B cell (primary cell): Measurements from ENCODE around the gene LAMC3. TPM values are rescaled to one million over a fixed set of nuclear protein-coding genes. Genes with fewer than 3 reads are reported as not detected.

Experiments used
- ATAC-seq: fragments of 200-7000 bp; cut with Tn5 transposase; one replicate; pipeline ENCODE4 v1.10.0; 2021; ENCODE audit warnings: low read depth, mild to moderate bottlenecking, moderate number of reproducible peaks, moderate library complexity
- CTCF ChIA-PET: fragments of 350-600 bp; sonication (Branson Sonifier 250); formaldehyde crosslinking; loops from one replicate; lab custom pipeline; 2021; ENCODE audit warnings: antibody characterized with exemption, inconsistent platforms; lab: Charles Lee
- POLR2A ChIA-PET: fragments of 350-600 bp; sonication (Branson Sonifier 250); formaldehyde crosslinking; loops from one replicate; lab custom pipeline; 2021; ENCODE audit warnings: antibody characterized with exemption; lab: Charles Lee
- DNase-seq: peaks from one replicate; pipeline ENCODE4 v3.0.0; 2013
- H2AFZ ChIP-seq: 2 replicates; pipeline ENCODE4 v1.6.1; 2012; ENCODE audit warnings: mild to moderate bottlenecking, low read depth, low read length; ENCODE audit not compliant: insufficient read depth, poor library complexity, severe bottlenecking
- H3K27ac ChIP-seq, 2 donors: 1 replicate in 1 of 2; 2 replicates in 1 of 2; pipeline ENCODE4 v1.5.1; 2012 to 2013; ENCODE audit warnings: low read length in 2 of 2, mild to moderate bottlenecking in 2 of 2, moderate library complexity in 1 of 2
- H3K27me3 ChIP-seq, 4 experiments: fragments of 200-600 bp in 1 of 4; sonication (generic) in 1 of 4; replicated peaks in 1 of 4; 1 replicate in 2 of 4; 2 replicates in 2 of 4; pipeline versions ENCODE4 v1.6.1 to v1.7.0; 2013 to 2016; ENCODE audit warnings: low read length in 3 of 4, mild to moderate bottlenecking in 2 of 4, mixed read lengths in 1 of 4, moderate library complexity in 1 of 4; ENCODE audit not compliant: insufficient read depth in 4 of 4, control insufficient read depth in 3 of 4; ENCODE audit errors: control extremely low read depth in 1 of 4
- H3K36me3 ChIP-seq, 2 experiments: replicated peaks in 1 of 2; 1 replicate in 1 of 2; 2 replicates in 1 of 2; pipeline versions ENCODE4 v1.6.1 to v1.7.1; 2013; ENCODE audit warnings: low read length in 1 of 2; ENCODE audit not compliant: insufficient read depth in 2 of 2, control insufficient read depth in 1 of 2; ENCODE audit errors: control extremely low read depth in 1 of 2, extremely low read depth in 1 of 2
- H3K4me1 ChIP-seq, 2 donors: fragments of 200-600 bp in 1 of 2; sonication (generic) in 1 of 2; 1 replicate in 1 of 2; 2 replicates in 1 of 2; pipeline versions ENCODE4 v1.5.1 to v1.6.1; 2013 to 2017; ENCODE audit warnings: low read length in 2 of 2; ENCODE audit not compliant: control insufficient read depth in 2 of 2, insufficient read depth in 2 of 2
- H3K4me2 ChIP-seq: replicated peaks from 2 replicates; pipeline ENCODE3; 2012; ENCODE audit warnings: mild to moderate bottlenecking, low read depth, low read length; ENCODE audit not compliant: poor library complexity, severe bottlenecking
- H3K4me3 ChIP-seq, 5 experiments: fragments of 200-600 bp in 1 of 5; sonication (generic) in 1 of 5; 1 replicate in 3 of 5; 2 replicates in 2 of 5; pipeline versions ENCODE4 v1.5.1 to v1.7.0; 2011 to 2016; ENCODE audit warnings: low read length in 4 of 5, mild to moderate bottlenecking in 4 of 5, low read depth in 2 of 5, control low read depth in 1 of 5, moderate library complexity in 1 of 5; ENCODE audit not compliant: insufficient read depth in 1 of 5; ENCODE audit errors: control extremely low read depth in 1 of 5, extremely low read depth in 1 of 5
- H3K79me2 ChIP-seq: fragments of 200-600 bp; sonication (generic); one replicate; pipeline ENCODE4 v1.6.0; 2016; ENCODE audit warnings: low read length; ENCODE audit not compliant: control insufficient read depth, insufficient read depth
- H3K9ac ChIP-seq: fragments of 200-600 bp; sonication (generic); 2 replicates; pipeline ENCODE4 v1.6.1; 2017; ENCODE audit warnings: mild to moderate bottlenecking, low read length, moderate library complexity
- H3K9me3 ChIP-seq, 3 donors: one replicate each; pipeline versions ENCODE4 v1.6.1 to v1.7.1; 2013; ENCODE audit warnings: low read length in 2 of 3; ENCODE audit not compliant: control insufficient read depth in 2 of 3, insufficient read depth in 1 of 3; ENCODE audit errors: control extremely low read depth in 1 of 3
- H4K20me1 ChIP-seq: 2 replicates; pipeline ENCODE4 v1.6.0; 2012; ENCODE audit warnings: mild to moderate bottlenecking, low read length; ENCODE audit not compliant: insufficient read depth, control insufficient read depth, poor library complexity, severe bottlenecking
- H3K27ac Mint-ChIP-seq: one replicate; pipeline ENCODE4 v1.8.0; 2021; ENCODE audit warnings: mixed read lengths
- H3K27me3 Mint-ChIP-seq: one replicate; pipeline ENCODE4 v1.8.0; 2021; ENCODE audit warnings: mixed read lengths
- H3K4me1 Mint-ChIP-seq: one replicate; pipeline ENCODE4 v1.8.0; 2021; ENCODE audit warnings: mixed read lengths
- H3K4me3 Mint-ChIP-seq: one replicate; pipeline ENCODE4 v1.8.0; 2021; ENCODE audit warnings: mixed read lengths
- H3K9me3 Mint-ChIP-seq: one replicate; pipeline ENCODE4 v1.8.0; 2022; ENCODE audit warnings: mixed read lengths; ENCODE audit not compliant: insufficient read depth
- CTCF ChIP-seq: fragments of 200-600 bp; IDR thresholded peaks from one replicate; pipeline ENCODE4 v1.8.0; 2022; ENCODE audit warnings: antibody characterized with exemption, mild to moderate bottlenecking
- EZH2 ChIP-seq: IDR thresholded peaks from 2 replicates; pipeline ENCODE4 v1.6.1; 2012; ENCODE audit warnings: borderline replicate concordance, low read depth, mild to moderate bottlenecking, moderate library complexity, low read length; ENCODE audit not compliant: insufficient read depth, poor library complexity, severe bottlenecking
- WGBS: methylation state at CpG from one replicate; pipeline ENCODE4 v1.1.5; 2013; ENCODE audit warnings: missing lambda C conversion rate; ENCODE audit not compliant: insufficient coverage; 5-methylcytosine and 5-hydroxymethylcytosine counted together
- intact Hi-C: fragments of 100-400 bp; cut with micrococcal nuclease; formaldehyde crosslinking; loops from one replicate; pipeline ENCODE4 v1.10.0; 2022
- polyA plus RNA-seq: library from polyadenylated mRNA; depleted of rRNA; stranded (reverse); fragments of >200 nt; gene quantifications from 2 replicates; pipeline ENCODE4 v1.2.3, GENCODE V29; 2012
- total RNA-seq, 2 donors: library from RNA; stranded (reverse); fragments of 120-200 nt in 1 of 2; gene quantifications; 1 replicate in 1 of 2; 2 replicates in 1 of 2; pipeline versions ENCODE4 v1.2.3 to v1.2.4, GENCODE V29; 2013 to 2022

LAMC3 gene
- total and polyA plus RNA-seq, 2 donors (not counting 1 experiment from before 2014, with no cell fraction given), result 0.25 to 0.45 TPM

- Mint-ChIP-seq H3K27me3 (peaks cover 5% of the 10 kb centered on the region), H3K4me3 (no peak overlapping the region), H3K9me3 (no peaks in the 10 kb centered on the region), H3K4me1 (peaks cover 21% of the 10 kb centered on the region), H3K27ac (no peak overlapping the region)
- Histone ChIP-seq H3K36me3 (no peaks in the 10 kb centered on the region), H3K4me1 (peaks cover 14 to 17% of the 10 kb centered on the region in 2 donors), H3K4me2 (no peak overlapping the region), H4K20me1 (no peaks in the 10 kb centered on the region), H3K79me2 (peaks cover 16% of the 10 kb centered on the region), H2AFZ (no peak overlapping the region), H3K27ac (no peak overlapping the region), H3K9me3 (no peaks in the 10 kb centered on the region), H3K9ac (no peak overlapping the region), H3K4me3 (no peak overlapping the region), H3K27me3 (peaks cover 0 to 10% (median 1%) of the 10 kb centered on the region in 4 experiments)
- WGBS, result 93% methylated on average over 2 of the region's 2 CpGs
- intact Hi-C loops, result no loop called here
- ChIA-PET CTCF (no interaction called here), POLR2A (no interaction called here)
- TF ChIP-seq EZH2 (no peak), CTCF (no peak)
- DNase-seq (no peak), ATAC-seq (no peak)
These were observed 113.2 kb downstream of the LAMC3 start for GRCh38 chr9:131122158-131122557.

- intact Hi-C loops, result loop anchor here (1.0 to 5.0 kb wide), 3 partner anchors 153 to 1288 kb away; partner anchors contain the start of genes C9orf78 and USP20
- Mint-ChIP-seq H3K27me3 (peaks cover 3% of the 10 kb centered on the region), H3K4me3 (peak overlapping the region; percentile 99), H3K27ac (peak overlapping the region; percentile 100), H3K4me1 (peaks cover 27% of the 10 kb centered on the region), H3K9me3 (no peaks in the 10 kb centered on the region)
- Histone ChIP-seq H3K79me2 (peaks cover 23% of the 10 kb centered on the region), H3K4me2 (peak overlapping the region; percentile 97), H3K27me3 (no peaks in the 10 kb centered on the region), H3K9me3 (no peaks in the 10 kb centered on the region), H2AFZ (peak overlapping the region; percentile 97), H3K27ac (peak overlapping the region; percentile 73 to 88), H3K4me1 (peaks cover 14 to 17% of the 10 kb centered on the region in 2 donors), H4K20me1 (no peaks in the 10 kb centered on the region), H3K9ac (peak overlapping the region; percentile 83), H3K36me3 (peaks cover 3 to 24% of the 10 kb centered on the region in 2 experiments), H3K4me3 (peak overlapping the region; percentile 76 to 89 (median 82))
- DNase-seq, result no peak
- ChIA-PET POLR2A (interaction anchor here (1.3 to 1.5 kb wide), 2 partner anchors 1290 to 1545 kb away, joined by 3 to 5 read pairs; partner anchors contain the start of gene DDX31), CTCF (interaction anchor here (0.6 to 1.1 kb wide), 3 partner anchors 78 to 632 kb away, joined by 3 to 4 read pairs (median 3); no protein-coding TSS in a partner anchor)
- no peak for TF ChIP-seq EZH2
- no peak for TF ChIP-seq CTCF
- WGBS, result 0% methylated on average over 4 of the region's 7 CpGs
- ATAC-seq, result no peak
These were observed 116.0 kb downstream of the LAMC3 start for GRCh38 chr9:131125038-131125287.
